SK-N-SH (cell line): ENCODE data around the gene KAT8. TPM values are rescaled to one million over a fixed set of nuclear protein-coding genes. Genes with fewer than 3 reads are reported as not detected.

Source experiments
- CTCF ChIA-PET: fragments of 300-600, 350-600 bp; formaldehyde crosslinking; extraction: SDS; loops from one replicate; lab custom pipeline; 2021; lab: Yijun Ruan, JAX
- POLR2A ChIA-PET: fragments of 350-600 bp; sonication (Branson Sonifier 250); formaldehyde crosslinking; extraction: SDS; loops from one replicate; lab custom pipeline; 2020; ENCODE audit warnings: antibody characterized with exemption, inconsistent platforms; lab: Yijun Ruan, JAX
- DNase-seq: peaks from one replicate; pipeline ENCODE4 v3.0.0; 2012
- H2AFZ ChIP-seq: fragments of 200-600 bp; sonication (generic); 2 replicates; pipeline ENCODE4 v1.8.1; 2016; ENCODE audit warnings: antibody characterized with exemption, mild to moderate bottlenecking, low read depth
- H3F3A ChIP-seq: fragments of 200-600 bp; sonication (generic); replicated peaks from 2 replicates; pipeline ENCODE3; 2016; ENCODE audit warnings: antibody characterized with exemption, mild to moderate bottlenecking; ENCODE audit not compliant: insufficient read depth
- H3K27ac ChIP-seq, 2 experiments: fragments of 200-500 bp in 1 of 2; fragments of 200-600 bp in 1 of 2; sonication (Bioruptor generic) in 1 of 2; sonication (generic), shearing (Covaris generic) in 1 of 2; 2 replicates each; pipeline versions ENCODE4 v1.5.1 to v1.6.1; 2014 to 2016; ENCODE audit warnings: low read depth in 2 of 2, inconsistent platforms in 1 of 2, low read length in 1 of 2, mild to moderate bottlenecking in 1 of 2, mixed read lengths in 1 of 2
- H3K27me3 ChIP-seq: fragments of 200-600 bp; sonication (generic), shearing (Covaris generic); 2 replicates; pipeline ENCODE4 v1.6.1; 2016; ENCODE audit warnings: mixed run types; ENCODE audit not compliant: insufficient read depth
- H3K36me3 ChIP-seq, 2 experiments: fragments of 200-500 bp in 1 of 2; fragments of 200-600 bp in 1 of 2; sonication (Bioruptor generic) in 1 of 2; sonication (generic) in 1 of 2; replicated peaks in 1 of 2; 2 replicates each; pipeline versions ENCODE3 to v1.5.1; 2014 to 2016; ENCODE audit warnings: low read length in 1 of 2, mild to moderate bottlenecking in 1 of 2; ENCODE audit not compliant: insufficient read depth in 2 of 2, control insufficient read depth in 1 of 2
- H3K4me1 ChIP-seq, 2 experiments: fragments of 200-500 bp in 1 of 2; fragments of 200-600 bp in 1 of 2; sonication (Bioruptor generic) in 1 of 2; sonication (generic), shearing (Covaris generic) in 1 of 2; 2 replicates each; pipeline versions ENCODE4 v1.5.1 to v1.6.1; 2014 to 2016; ENCODE audit warnings: low read depth in 1 of 2, low read length in 1 of 2, mixed run types in 1 of 2; ENCODE audit not compliant: insufficient read depth in 2 of 2, control insufficient read depth in 1 of 2
- H3K4me2 ChIP-seq: fragments of 200-600 bp; sonication (generic), shearing (Covaris generic); 2 replicates; pipeline ENCODE4 v1.6.1; 2017; ENCODE audit warnings: mixed run types
- H3K4me3 ChIP-seq, 2 experiments: fragments of 200-500 bp in 1 of 2; fragments of 200-600 bp in 1 of 2; sonication (Bioruptor generic) in 1 of 2; sonication (generic), shearing (Covaris generic) in 1 of 2; 2 replicates each; pipeline versions ENCODE4 v1.5.1 to v1.8.1; 2014 to 2016; ENCODE audit warnings: low read depth in 2 of 2, inconsistent platforms in 1 of 2, low read length in 1 of 2, mild to moderate bottlenecking in 1 of 2, mixed read lengths in 1 of 2, moderate library complexity in 1 of 2
- H3K79me2 ChIP-seq: fragments of 200-600 bp; sonication (generic); 2 replicates; pipeline ENCODE4 v1.8.1; 2017; ENCODE audit warnings: mild to moderate bottlenecking; ENCODE audit not compliant: insufficient read depth
- H3K9ac ChIP-seq: fragments of 200-600 bp; sonication (generic); 2 replicates; pipeline ENCODE4 v1.6.1; 2017; ENCODE audit warnings: mixed run types
- H3K9me2 ChIP-seq: fragments of 200-600 bp; sonication (generic); 2 replicates; pipeline ENCODE4 v1.6.1; 2017; ENCODE audit warnings: mixed run types
- H3K9me3 ChIP-seq: fragments of 200-600 bp; sonication (generic); 2 replicates; pipeline ENCODE4 v1.6.1; 2017; ENCODE audit warnings: mixed run types, mild to moderate bottlenecking, moderate library complexity
- H4K20me1 ChIP-seq: fragments of 200-600 bp; sonication (generic); 2 replicates; pipeline ENCODE4 v1.6.1; 2017; ENCODE audit warnings: mild to moderate bottlenecking, mixed run types; ENCODE audit not compliant: insufficient read depth
- ELF1 ChIP-seq: IDR thresholded peaks from 2 replicates; pipeline ENCODE4 v1.4.0; 2012
- EZH2phosphoT487 ChIP-seq: fragments of 200-600 bp; sonication (generic); IDR thresholded peaks from 2 replicates; pipeline ENCODE4 v1.6.1; 2017; ENCODE audit warnings: low read depth, mixed run types, mild to moderate bottlenecking, antibody characterized with exemption, moderate library complexity, borderline replicate concordance
- FOXJ3 ChIP-seq: sonication (generic); formaldehyde crosslinking; IDR thresholded peaks from 2 replicates; pipeline ENCODE4 v1.5.1; 2020; ENCODE audit warnings: mild to moderate bottlenecking, missing genetic modification reagents
- GABPA ChIP-seq: IDR thresholded peaks from 2 replicates; pipeline ENCODE4 v1.4.0; 2012; ENCODE audit warnings: low read depth, mild to moderate bottlenecking
- GATA2 ChIP-seq: sonication (generic); formaldehyde crosslinking; IDR thresholded peaks from 2 replicates; pipeline ENCODE4 v1.5.0; 2020; ENCODE audit warnings: mild to moderate bottlenecking, missing genetic modification reagents
- JUND ChIP-seq: IDR thresholded peaks from 2 replicates; pipeline ENCODE4 v1.4.0; 2012
- MAX ChIP-seq: IDR thresholded peaks from 2 replicates; pipeline ENCODE4 v1.4.0; 2012; ENCODE audit warnings: low read depth
- RAD21 ChIP-seq: IDR thresholded peaks from 2 replicates; pipeline ENCODE4 v1.6.1; 2012; ENCODE audit warnings: mild to moderate bottlenecking, low read length
- REST ChIP-seq: IDR thresholded peaks from 2 replicates; pipeline ENCODE4 v1.6.1; 2012; ENCODE audit warnings: mild to moderate bottlenecking, low read depth, low read length, moderate library complexity
- RXRA ChIP-seq: IDR thresholded peaks from 2 replicates; pipeline ENCODE4 v1.4.0; 2012; ENCODE audit warnings: low read depth, mild to moderate bottlenecking, borderline replicate concordance
- TAF1 ChIP-seq: IDR thresholded peaks from 2 replicates; pipeline ENCODE4 v1.6.1; 2012; ENCODE audit warnings: low read depth, mild to moderate bottlenecking, low read length, moderate library complexity, borderline replicate concordance
- USF2 ChIP-seq: fragments of 150-350 bp; IDR thresholded peaks from 2 replicates; pipeline ENCODE4 v1.6.1; 2017; ENCODE audit warnings: antibody characterized with exemption, low read length, low read depth, borderline replicate concordance
- YY1 ChIP-seq: IDR thresholded peaks from 2 replicates; pipeline ENCODE4 v1.4.0; 2012; ENCODE audit warnings: low read depth, mild to moderate bottlenecking
- ZBTB33 ChIP-seq: IDR thresholded peaks from 2 replicates; pipeline ENCODE4 v1.4.0; 2012; ENCODE audit warnings: low read depth, borderline replicate concordance
- WGBS: methylation state at CpG from one replicate; pipeline ENCODE4 v1.1.6; 2017; ENCODE audit warnings: low lambda C conversion rate; 5-methylcytosine and 5-hydroxymethylcytosine counted together
- polyA plus RNA-seq, 3 experiments: library from polyadenylated mRNA; depleted of rRNA; stranded (reverse); fragments of >200 nt; gene quantifications; 2 replicates each; pipeline ENCODE4 v1.2.3, GENCODE V29; 2012

Gene KAT8
- polyA plus RNA-seq, 1 of the 3 experiments (the other 2 are of a cell fraction): 52.0 TPM

GRCh38 chr16:31080035-31080629 is 37.3 kb upstream of the KAT8 start:
- H3K9ac ChIP-seq: no peak overlapping the region
- H3K27me3 ChIP-seq: no peaks in the 10 kb centered on the region
- peaks cover 68% of the 10 kb centered on the region for H3K79me2 ChIP-seq
- peaks cover 27 to 74% of the 10 kb centered on the region in 2 experiments for H3K36me3 ChIP-seq
- POLR2A ChIA-PET: no interaction called here
- CTCF ChIA-PET: interaction anchor here (0.5 to 1.6 kb wide), 5 partner anchors 21 to 267 kb away, joined by 4 to 5 read pairs (median 4); partner anchors contain the start of gene HSD3B7
- H3K9me2 ChIP-seq: no peaks in the 10 kb centered on the region
- no peak for TF ChIP-seq REST
- no peak for TF ChIP-seq RXRA
- no peak for TF ChIP-seq TAF1
- TF ChIP-seq EZH2phosphoT487: no peak
- no peak for TF ChIP-seq USF2
- TF ChIP-seq FOXJ3 (CRISPR knock-in tag): no peak
- no peak for TF ChIP-seq ELF1
- TF ChIP-seq, all 33 proteins: peak for 0
- H2AFZ ChIP-seq: no peak overlapping the region
- no peak overlapping the region for H3K4me3 ChIP-seq
- H3K9me3 ChIP-seq: no peaks in the 10 kb centered on the region
- H3F3A ChIP-seq: no peaks in the 10 kb centered on the region
- no peak for DNase-seq
- no peak overlapping the region for H3K27ac ChIP-seq
- H3K4me1 ChIP-seq: peaks cover 2 to 6% of the 10 kb centered on the region in 2 experiments; a peak in 3 of 4 replicates
- H3K4me2 ChIP-seq: no peak overlapping the region
- 97% methylated on average over 23 of the region's 40 CpGs for WGBS
- H4K20me1 ChIP-seq: peaks cover 12% of the 10 kb centered on the region; the same call in 1 of the 2 replicates

GRCh38 chr16:31080756-31081419 is 36.6 kb upstream of the KAT8 start:
- ChIA-PET CTCF (interaction anchor here (1.1 to 1.6 kb wide), 4 partner anchors 20 to 128 kb away, joined by 4 to 5 read pairs (median 4); partner anchors contain the start of gene HSD3B7), POLR2A (no interaction called here)
- Histone ChIP-seq H3K9me3 (no peaks in the 10 kb centered on the region), H3K36me3 (peaks cover 25 to 75% of the 10 kb centered on the region in 2 experiments), H3K79me2 (peaks cover 60% of the 10 kb centered on the region; the same call in 1 of the 2 replicates), H3K4me3 (no peak overlapping the region), H2AFZ (no peak overlapping the region), H3K4me1 (no peaks in the 10 kb centered on the region; a peak in 1 of 4 replicates), H3K9me2 (no peaks in the 10 kb centered on the region), H3K27me3 (no peaks in the 10 kb centered on the region), H3K9ac (no peak overlapping the region), H3F3A (no peaks in the 10 kb centered on the region), H4K20me1 (peaks cover 12% of the 10 kb centered on the region; the same call in 1 of the 2 replicates), H3K27ac (no peak overlapping the region), H3K4me2 (no peak overlapping the region; the same call in 1 of the 2 replicates)
- DNase-seq: no peak
- WGBS: 94% methylated on average over 11 of the region's 13 CpGs
- TF ChIP-seq JUND: no peak
- TF ChIP-seq YY1: no peak
- TF ChIP-seq FOXJ3 (CRISPR knock-in tag): no peak
- TF ChIP-seq RAD21: no peak
- TF ChIP-seq GABPA: no peak
- no peak for TF ChIP-seq REST
- no peak for TF ChIP-seq EZH2phosphoT487
- no peak for TF ChIP-seq ZBTB33
- TF ChIP-seq MAX: no peak
- TF ChIP-seq GATA2 (CRISPR knock-in tag): no peak
